ENCODE measurements around the gene ATP10B.
"Not testable (repeated sequence)": the region's sequence is repeated elsewhere in the genome, so short reads cannot be mapped to it uniquely, and the experiment has no call there.

ATP10B gene

GRCh38 chr5:160852049-160852448 is at the start of gene ATP10B:
Gene ATP10B (minus strand): TSS chr5:160852211. CDS start chr5:160688074, 164,137 bp downstream.
- no peak for TF ChIP-seq JUND (IDR thresholded peaks at IDR 0.05; ENCODE audit: low read depth)
- in situ Hi-C loops (cut with HindIII; ENCODE audit: low pct_unique_long_range_greater_than_20kb, low sequenced_read_pairs), result no loop called here
- DNase-seq (ENCODE audit: low read depth in 1 of 2, low spot score in 1 of 2), result no peak

GRCh38 chr5:160901656-160902055 is 49.6 kb upstream of the ATP10B start:
- TF ChIP-seq JUND (IDR thresholded peaks at IDR 0.05; ENCODE audit: low read depth), result no peak
- in situ Hi-C loops (cut with HindIII; ENCODE audit: low pct_unique_long_range_greater_than_20kb, low sequenced_read_pairs), result no loop called here
- no peak for DNase-seq (ENCODE audit: low read depth in 1 of 2, low spot score in 1 of 2)

GRCh38 chr5:160899735-160900134 is 47.7 kb upstream of the ATP10B start:
- DNase-seq (ENCODE audit: low read depth in 1 of 2, low spot score in 1 of 2), result no peak
- in situ Hi-C loops (cut with HindIII; ENCODE audit: low pct_unique_long_range_greater_than_20kb, low sequenced_read_pairs), result no loop called here
- no peak for TF ChIP-seq JUND (IDR thresholded peaks at IDR 0.05; ENCODE audit: low read depth)

DNA sequence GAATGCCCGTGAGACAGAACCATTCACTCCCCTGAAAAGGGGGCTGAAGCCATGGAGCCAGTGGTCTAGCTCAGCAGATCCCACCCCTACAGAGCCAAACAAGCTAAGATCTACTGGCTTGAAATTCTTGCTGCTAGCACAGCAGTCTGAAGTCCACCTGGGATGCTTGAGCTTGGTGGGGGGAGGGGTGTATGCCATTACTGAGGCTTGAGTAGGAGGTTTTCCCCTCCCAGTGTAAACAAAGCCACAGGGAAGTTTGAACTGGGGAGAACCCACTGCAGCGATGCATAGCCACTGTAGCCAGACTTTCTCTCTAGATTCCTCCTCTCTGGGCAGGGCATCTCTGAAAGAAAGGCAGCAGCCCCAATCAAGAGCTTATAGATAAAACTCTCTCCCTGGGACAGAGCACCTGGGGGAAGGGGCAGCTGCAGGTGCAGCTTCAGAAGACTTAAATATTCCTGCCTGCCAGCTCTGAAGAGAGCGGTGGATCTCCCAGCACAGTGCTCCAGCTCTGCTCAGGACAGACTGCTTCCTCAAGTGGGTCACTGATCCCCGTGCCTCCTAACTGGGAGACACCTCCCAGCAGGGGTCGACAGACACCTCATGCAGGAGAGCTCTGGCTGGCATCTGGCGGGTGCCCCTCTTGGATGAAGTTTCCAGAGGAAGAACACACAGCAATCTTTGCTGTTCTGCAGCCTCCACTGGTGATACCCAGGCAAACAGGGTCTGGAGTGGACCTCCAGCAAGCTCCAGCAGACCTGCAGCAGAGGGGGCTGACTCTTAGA is 41.4 kb upstream of the ATP10B start:
- DNase-seq (ENCODE audit: low read depth in 1 of 2, low spot score in 1 of 2); in situ Hi-C loops (cut with HindIII; ENCODE audit: low pct_unique_long_range_greater_than_20kb, low sequenced_read_pairs): not testable (repeated sequence)

DNA sequence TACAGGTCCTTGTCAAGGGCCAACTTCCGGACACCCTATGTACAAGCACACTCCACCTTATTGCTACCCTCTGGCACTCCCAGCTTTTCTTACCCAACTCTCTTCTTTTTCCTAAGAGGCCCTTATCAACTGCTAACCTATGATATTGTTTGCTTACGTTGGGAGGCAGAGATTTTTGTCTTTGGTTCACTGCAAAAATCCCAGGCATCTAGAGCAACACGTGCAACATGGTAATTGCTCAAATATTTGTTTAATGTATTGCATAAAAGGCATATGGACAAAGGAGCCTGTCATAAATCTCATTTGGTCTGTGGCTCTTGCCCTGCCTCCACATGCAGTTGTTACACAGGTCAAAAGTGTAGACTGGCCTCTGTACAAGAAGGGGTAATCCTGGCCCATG is 35.8 kb upstream of the ATP10B start:
- in situ Hi-C loops (cut with HindIII; ENCODE audit: low pct_unique_long_range_greater_than_20kb, low sequenced_read_pairs), result no loop called here
- peak in 1 of 2 experiments; percentile 21 for DNase-seq (ENCODE audit: low read depth in 1 of 2, low spot score in 1 of 2)
- no peak for TF ChIP-seq JUND (IDR thresholded peaks at IDR 0.05; ENCODE audit: low read depth)

DNA sequence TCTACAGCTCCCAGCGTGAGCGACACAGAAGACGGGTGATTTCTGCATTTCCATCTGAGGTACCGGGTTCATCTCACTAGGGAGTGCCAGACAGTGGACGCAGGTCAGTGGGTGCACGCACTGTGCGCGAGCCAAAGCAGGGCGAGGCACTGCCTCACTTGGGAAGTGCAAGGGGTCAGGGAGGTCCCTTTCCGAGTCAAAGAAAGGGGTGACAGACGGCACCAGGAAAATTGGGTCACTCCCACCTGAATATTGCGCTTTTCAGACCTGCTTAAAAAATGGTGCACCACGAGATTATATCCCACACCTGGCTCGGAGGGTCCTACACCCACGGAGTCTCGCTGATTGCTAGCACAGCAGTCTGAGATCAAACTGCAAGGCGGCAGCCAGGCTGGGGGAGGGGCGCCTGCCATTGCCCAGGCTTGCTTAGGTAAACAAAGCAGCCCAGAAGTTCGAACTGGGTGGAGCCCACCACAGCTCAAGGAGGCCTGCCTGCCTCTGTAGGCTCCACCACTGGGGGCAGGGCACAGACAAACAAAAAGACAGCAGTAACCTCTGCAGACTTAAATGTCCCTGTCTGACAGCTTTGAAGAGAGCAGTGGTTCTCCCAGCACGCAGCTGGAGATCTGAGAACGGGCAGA is 21.7 kb upstream of the ATP10B start:
- DNase-seq (ENCODE audit: low read depth in 1 of 2, low spot score in 1 of 2); in situ Hi-C loops (cut with HindIII; ENCODE audit: low pct_unique_long_range_greater_than_20kb, low sequenced_read_pairs): not testable (repeated sequence)

- in situ Hi-C loops (cut with HindIII; ENCODE audit: low pct_unique_long_range_greater_than_20kb, low sequenced_read_pairs), result no loop called here
- no peak for DNase-seq (ENCODE audit: low read depth in 1 of 2, low spot score in 1 of 2)
- TF ChIP-seq JUND (IDR thresholded peaks at IDR 0.05; ENCODE audit: low read depth), result no peak
Observed at GRCh38 chr5:160869989-160870521, 18.0 kb upstream of the ATP10B start.

GRCh38 chr5:160867976-160868375 is 16.0 kb upstream of the ATP10B start:
- no peak for DNase-seq (ENCODE audit: low read depth in 1 of 2, low spot score in 1 of 2)
- in situ Hi-C loops (cut with HindIII; ENCODE audit: low pct_unique_long_range_greater_than_20kb, low sequenced_read_pairs), result no loop called here
- no peak for TF ChIP-seq JUND (IDR thresholded peaks at IDR 0.05; ENCODE audit: low read depth)

GRCh38 chr5:160851451-160851850 is 560 bp downstream of the ATP10B start:
- in situ Hi-C loops (cut with HindIII; ENCODE audit: low pct_unique_long_range_greater_than_20kb, low sequenced_read_pairs), result no loop called here
- no peak for DNase-seq (ENCODE audit: low read depth in 1 of 2, low spot score in 1 of 2)

DNA sequence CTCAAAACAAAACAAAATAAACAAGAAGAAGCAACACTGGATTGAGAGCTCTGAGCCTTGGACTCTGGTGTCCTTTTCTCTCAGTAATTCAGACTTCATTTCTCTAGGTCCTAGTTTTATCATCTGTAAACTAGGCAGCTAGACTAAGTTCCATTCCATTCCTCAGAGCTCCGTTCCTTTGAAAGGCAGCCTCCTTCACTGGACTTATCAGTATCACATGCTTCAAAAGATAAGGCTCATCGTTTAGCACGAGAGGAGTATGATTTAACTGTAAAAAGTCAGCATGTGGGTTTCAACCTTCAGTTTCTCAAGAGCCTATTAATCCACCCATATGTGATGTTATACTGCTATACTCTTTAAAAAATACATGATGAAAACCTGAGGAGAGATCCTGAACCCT is 1.6 kb downstream of the ATP10B start:
- in situ Hi-C loops (cut with HindIII; ENCODE audit: low pct_unique_long_range_greater_than_20kb, low sequenced_read_pairs), result no loop called here
- no peak for TF ChIP-seq JUND (IDR thresholded peaks at IDR 0.05; ENCODE audit: low read depth)
- no peak for DNase-seq (ENCODE audit: low read depth in 1 of 2, low spot score in 1 of 2)

More at GRCh38 chr5:160851451-160851850, 560 bp downstream of the ATP10B start:
- TF ChIP-seq JUND (IDR thresholded peaks at IDR 0.05; ENCODE audit: low read depth), result no peak

DNA sequence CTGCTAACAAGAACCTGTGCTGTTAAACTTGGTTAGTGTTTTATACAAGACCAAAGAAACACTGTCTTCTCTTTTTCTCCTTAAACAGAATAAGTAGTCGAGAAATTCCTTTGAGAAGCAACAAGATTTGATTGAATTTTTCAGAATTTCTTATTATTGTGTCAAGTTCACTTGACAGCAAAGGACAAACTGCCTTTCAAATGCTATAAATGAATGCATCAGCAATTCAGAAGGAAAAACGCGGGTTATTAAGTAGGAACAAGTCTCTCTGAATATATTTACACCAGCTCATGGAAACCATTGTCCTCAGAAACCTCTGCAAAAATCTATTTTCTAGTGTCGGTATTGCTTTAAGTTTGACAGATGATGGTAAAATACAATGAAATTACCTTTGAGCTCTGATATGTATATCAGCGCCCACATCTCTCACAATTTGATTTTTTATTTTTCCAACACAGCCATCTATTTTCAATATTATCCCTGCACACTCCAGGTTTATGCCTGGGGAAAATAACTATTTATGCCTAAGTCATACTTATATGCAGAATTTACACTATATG is 4.4 kb downstream of the ATP10B start:
- in situ Hi-C loops (cut with HindIII; ENCODE audit: low pct_unique_long_range_greater_than_20kb, low sequenced_read_pairs), result no loop called here
- DNase-seq (ENCODE audit: low read depth in 1 of 2, low spot score in 1 of 2), result no peak
- TF ChIP-seq JUND (IDR thresholded peaks at IDR 0.05; ENCODE audit: low read depth), result no peak

GRCh38 chr5:160846642-160847041 is 5.4 kb downstream of the ATP10B start:
- in situ Hi-C loops (cut with HindIII; ENCODE audit: low pct_unique_long_range_greater_than_20kb, low sequenced_read_pairs), result no loop called here
- no peak for TF ChIP-seq JUND (IDR thresholded peaks at IDR 0.05; ENCODE audit: low read depth)
- DNase-seq (ENCODE audit: low read depth in 1 of 2, low spot score in 1 of 2), result no peak

DNA sequence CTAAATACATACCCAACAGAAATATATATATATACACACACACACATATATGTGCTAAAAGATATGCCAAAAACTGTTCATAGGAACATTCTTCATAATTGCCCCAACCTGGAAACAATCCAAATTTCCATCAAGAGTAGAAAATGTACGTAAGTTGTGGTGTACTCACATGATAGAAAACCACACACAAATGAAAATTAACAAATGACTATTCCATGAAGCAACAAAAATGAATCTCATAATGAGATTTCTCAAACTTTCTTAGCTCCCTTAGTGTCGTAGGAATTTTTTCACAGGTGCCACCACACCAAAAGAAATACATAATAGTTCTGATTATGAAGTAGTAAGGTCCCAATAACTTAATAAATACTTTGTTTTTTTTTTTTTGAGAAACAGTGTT is 7.8 kb downstream of the ATP10B start:
- no peak for TF ChIP-seq JUND (IDR thresholded peaks at IDR 0.05; ENCODE audit: low read depth)
- in situ Hi-C loops (cut with HindIII; ENCODE audit: low pct_unique_long_range_greater_than_20kb, low sequenced_read_pairs), result no loop called here
- DNase-seq (ENCODE audit: low read depth in 1 of 2, low spot score in 1 of 2), result no peak
